HG03571 (cell line): ENCODE results near the gene SEL1L2.
"Not testable (repeated sequence)": the region's sequence is repeated elsewhere in the genome, so short reads cannot be mapped to it uniquely, and the experiment has no call there.

Source experiments
- ATAC-seq: cut with Tn5 transposase; IDR thresholded peaks from one replicate; pipeline ENCODE4 v1.9.1; 2021; ENCODE audit not compliant: unreplicated experiment

The SEL1L2 gene

DNA sequence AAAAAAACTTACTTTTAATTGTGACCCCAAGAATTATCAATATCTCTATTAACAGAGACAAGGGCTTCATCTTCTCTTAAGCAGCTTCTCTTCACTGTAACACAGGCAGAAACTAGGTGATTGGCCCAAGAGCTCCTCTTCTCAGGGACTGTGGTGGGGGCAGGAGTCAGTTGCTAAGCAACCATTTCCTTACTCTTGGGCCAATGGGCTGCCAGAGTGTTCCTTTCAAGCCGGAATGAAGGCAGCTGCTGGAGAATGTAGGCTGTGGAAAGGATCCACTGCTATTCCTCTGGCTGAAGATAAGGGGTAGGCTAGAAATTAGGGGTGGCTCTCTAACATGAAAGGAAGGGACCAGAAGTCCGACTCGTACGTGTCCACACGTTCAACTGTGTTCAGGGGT lies at the start of gene SEL1L2:
TSS of gene SEL1L2 (minus strand) at position 150 of the 400 bp plus-strand sequence. CDS start at position 70, 80 bp downstream.
- no peak for ATAC-seq

DNA sequence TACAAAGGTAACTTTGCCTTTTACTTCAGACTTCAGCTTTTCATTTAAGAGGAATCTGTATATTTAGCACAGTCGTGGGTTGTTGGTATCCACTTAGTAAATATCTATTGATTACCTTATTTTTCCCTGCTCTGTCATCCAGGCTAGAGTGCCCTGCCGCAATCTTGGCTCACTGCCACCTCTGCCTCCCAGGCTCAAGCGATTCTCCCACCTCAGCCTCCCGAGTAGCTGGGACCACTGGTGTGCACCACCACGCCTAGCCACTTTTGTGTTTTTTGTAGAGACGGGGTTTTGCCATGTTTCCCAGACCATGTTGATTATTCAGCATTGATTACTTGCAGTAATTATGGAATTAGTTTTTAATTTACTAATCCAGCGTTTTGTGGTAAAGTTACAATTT lies 46.2 kb upstream of the SEL1L2 start:
- ATAC-seq: no peak

DNA sequence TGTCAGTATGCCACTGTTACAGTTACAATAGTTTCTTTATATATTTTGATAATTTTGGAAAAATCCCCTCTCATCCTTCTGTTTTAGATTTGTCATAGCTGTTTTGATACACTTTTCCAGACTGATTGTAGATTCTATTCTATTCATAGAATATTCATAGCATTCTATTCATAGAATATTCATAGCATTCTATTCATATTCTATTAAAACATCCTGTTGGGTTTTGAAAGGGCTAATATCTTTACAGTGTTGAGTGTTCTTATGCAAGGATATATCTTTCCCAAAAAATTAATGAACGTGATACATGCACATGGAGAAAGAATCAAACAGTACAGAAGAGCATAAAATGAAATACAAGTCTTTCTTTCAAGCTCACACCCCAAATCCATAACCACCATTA lies 42.9 kb upstream of the SEL1L2 start:
- no peak for ATAC-seq

- ATAC-seq: no peak
These were observed 40.6 kb upstream of the SEL1L2 start for GRCh38 chr20:14030991-14031390.

DNA sequence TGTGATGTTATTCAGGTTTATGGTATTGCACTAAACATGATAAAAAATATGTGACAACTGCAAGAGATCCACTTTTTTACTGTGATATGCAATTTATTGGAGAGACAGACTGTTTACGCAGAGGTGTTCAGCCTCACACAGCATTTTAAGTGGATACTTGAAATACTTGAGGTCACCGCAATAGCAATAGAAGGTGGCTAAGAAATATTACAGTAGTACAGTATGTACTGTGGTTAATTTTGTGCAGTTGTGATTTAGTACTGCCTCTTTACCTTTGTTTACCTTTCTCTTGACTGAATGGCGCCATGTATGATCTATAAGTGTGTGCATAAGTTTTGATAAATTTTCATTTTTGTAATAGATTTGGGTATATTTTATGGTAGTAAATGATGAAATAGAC lies 22.3 kb upstream of the SEL1L2 start:
- no peak for ATAC-seq

- no peak for ATAC-seq
These were observed 18.8 kb upstream of the SEL1L2 start for GRCh38 chr20:14009208-14009607.

DNA sequence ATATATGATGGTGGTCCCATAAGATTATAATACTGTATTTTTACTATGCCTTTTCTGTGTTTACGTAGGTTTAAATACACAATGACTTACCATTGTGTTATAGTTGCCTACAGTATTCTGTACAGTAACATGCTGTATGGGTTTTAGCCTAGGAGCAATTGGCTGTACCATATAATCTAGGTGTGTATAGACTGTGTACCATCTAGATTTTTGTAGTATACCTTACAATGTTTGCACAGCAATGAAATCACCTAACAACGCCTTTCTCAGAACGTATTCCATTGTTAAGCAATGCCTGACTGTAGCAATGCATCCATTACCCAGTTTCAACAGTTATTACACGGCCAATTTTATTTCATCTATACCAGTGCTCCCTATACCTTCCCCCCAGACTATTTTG lies 15.6 kb upstream of the SEL1L2 start:
- ATAC-seq: no peak

GRCh38 chr20:14000917-14001316 lies 10.5 kb upstream of the SEL1L2 start:
- ATAC-seq: no peak

DNA sequence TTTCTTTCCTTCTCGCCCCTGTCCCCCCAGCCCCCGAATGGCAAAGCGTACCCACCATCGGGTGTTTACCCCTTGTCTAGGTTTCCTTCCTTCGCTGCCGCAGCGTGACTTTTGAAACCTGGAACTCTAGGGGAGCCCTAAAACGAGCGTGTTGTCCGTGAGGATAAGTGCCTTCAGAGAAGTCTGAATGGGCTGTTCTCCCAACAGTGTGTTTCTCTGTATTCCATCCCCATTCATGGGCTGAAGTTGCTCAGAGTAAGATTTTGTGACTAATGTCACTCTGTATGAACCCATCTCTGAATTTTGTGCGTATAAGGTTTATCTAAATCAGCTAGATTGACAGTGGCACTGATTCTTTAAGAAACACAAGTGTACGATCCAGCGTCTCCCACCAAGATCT lies 5.9 kb upstream of the SEL1L2 start:
- no peak for ATAC-seq

- no peak for ATAC-seq
These were observed 5.4 kb upstream of the SEL1L2 start for GRCh38 chr20:13995841-13996240.

DNA sequence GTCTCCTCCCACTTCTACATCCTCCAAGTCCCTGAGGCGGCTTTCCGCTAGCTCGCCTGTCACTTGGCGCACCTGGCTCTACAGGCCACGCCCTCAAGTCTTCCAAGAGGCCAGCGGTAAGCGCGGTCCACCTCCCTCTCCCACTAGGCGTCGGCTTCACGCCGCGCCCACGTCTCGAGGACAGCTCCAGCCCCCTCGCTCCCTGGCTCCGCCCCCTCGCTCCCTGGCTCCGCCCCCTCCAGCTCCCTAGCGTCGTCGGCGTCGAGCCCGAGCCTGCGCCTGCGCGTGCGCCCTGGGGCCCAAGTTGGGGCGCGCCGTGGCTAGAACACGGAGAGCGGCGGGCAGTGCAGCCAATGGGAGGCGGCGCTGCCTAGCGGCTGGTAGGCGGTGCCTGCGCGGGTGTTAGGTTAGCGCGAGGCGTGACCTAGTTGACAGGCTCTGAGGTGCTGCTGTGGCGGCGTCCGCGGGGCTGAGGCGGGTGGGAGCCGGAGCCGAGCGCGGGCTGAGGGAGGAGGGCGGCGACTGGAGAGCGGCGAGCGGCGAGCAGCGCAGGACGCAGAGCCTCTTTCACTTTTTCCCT lies 4.8 kb upstream of the SEL1L2 start, which contains the start of gene MACROD2:
TSS of gene MACROD2 (plus strand) at position 431 of the 580 bp plus-strand sequence.
- peak; percentile 61 for ATAC-seq

- not testable (repeated sequence) for ATAC-seq
These were observed 1.5 kb upstream of the SEL1L2 start for GRCh38 chr20:13991955-13992354.

DNA sequence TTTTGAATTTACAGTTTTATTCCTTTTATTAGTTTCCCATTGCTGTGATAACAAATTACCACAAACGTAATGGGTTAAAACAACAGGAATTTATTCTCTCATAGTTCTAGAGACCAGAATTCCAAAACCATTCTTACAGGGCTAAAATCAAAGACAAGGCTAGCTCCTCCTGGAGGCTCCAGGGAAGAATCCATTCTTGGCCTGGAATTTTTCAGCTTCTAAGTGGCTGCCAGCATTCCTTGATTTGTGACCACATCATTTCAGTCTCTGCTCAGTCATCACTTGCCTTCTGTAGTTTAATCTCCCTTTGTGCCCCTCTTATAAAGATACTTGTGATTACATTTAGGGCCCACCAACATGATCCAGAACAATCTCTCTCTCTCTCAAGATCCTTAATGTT lies 897 bp upstream of the SEL1L2 start:
- ATAC-seq: no peak

DNA sequence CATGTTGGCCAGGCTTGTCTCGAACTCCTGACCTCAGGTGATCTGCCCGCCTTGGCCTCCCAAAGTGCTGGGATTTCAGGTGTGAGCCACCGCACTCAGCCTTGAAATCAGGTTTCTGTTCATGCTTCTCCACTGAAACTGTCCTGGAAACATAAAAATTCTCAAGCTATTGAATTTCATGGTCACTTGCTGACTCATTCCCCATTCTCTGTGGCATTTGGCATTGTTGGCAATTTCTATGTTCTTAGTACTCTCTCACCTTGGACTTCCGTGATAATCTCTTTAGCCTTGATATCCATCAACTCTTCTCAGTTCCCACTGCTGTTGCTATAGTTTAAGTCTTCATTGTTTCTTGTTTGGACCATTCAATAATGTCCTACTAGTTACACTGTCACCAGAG lies 6.2 kb downstream of the SEL1L2 start:
- ATAC-seq: no peak

DNA sequence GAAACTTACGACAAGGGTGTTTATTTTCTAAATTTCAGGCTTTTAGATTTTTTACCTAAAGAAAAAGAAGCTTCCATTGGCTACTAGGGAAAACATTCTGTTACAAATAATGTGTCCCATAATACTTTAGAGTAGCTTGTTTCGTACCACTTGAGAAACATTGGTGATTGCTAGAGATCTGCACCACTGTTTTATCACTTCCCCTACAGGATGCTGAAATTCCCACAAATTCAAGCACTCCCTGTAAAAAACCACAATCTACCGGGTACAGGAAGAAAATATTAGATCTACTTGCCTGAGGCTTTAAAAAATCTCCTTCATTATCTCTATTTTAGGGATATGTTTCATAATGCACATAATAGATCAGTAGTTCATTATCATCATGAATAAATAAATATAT lies 29.9 kb downstream of the SEL1L2 start:
- ATAC-seq: no peak

GRCh38 chr20:13960119-13960518 lies 30.3 kb downstream of the SEL1L2 start:
- no peak for ATAC-seq

DNA sequence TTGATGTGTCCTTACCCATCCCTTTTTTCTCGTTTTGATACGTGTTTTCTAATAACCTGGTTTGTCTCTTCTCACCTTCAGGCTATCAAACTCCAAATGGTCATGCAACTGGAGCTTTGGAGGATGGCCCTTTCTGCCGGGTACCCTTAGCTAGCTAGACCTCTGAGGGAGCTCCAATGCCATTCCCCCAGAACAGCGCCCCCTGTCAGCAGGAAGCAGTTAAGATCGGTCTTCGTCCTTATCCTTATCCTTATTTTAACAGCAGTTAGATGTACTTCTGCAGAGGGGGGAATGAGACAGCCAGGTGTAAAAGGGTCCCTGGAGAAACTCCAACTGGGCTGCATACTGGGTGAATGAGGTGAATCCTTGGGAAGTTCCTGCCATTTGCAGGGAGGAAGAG lies 37.2 kb downstream of the SEL1L2 start:
- no peak for ATAC-seq

GRCh38 chr20:13947719-13948118 lies 42.7 kb downstream of the SEL1L2 start:
- no peak for ATAC-seq

GRCh38 chr20:13941031-13941430 lies 49.4 kb downstream of the SEL1L2 start:
- ATAC-seq: no peak

- no peak for ATAC-seq
These were observed 53.4 kb downstream of the SEL1L2 start for GRCh38 chr20:13936781-13937576.

- no peak for ATAC-seq
These were observed 55.2 kb downstream of the SEL1L2 start for GRCh38 chr20:13934992-13935894.

DNA sequence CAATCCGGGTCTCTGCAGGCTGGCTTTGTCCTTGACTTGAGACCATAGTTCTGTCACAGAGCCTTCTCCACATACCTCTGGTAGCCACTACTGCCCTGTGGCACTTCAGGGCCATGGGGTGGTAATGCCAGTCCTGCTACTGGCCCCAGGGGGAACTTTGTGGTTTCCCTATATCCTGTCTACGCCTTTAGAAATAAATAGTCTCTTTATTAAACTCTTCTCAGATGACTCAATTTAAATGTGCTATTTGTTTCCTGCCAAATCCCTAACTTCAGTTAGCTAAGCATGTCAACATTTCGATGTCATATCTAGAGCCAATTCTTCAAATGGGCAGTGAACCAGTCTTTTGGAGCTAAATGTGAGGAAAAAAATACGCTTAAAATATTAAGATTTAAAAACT lies 60.1 kb downstream of the SEL1L2 start:
- ATAC-seq: peak; percentile 66
